ENCODE measurements around the gene CCPG1. TPM values are rescaled to one million over a fixed set of nuclear protein-coding genes. Genes with fewer than 3 reads are reported as not detected.
A peak's percentile ranks its signal among the peaks of the same experiment; 100 is the strongest.
"Not testable (repeated sequence)": the region's sequence is repeated elsewhere in the genome, so short reads cannot be mapped to it uniquely, and the experiment has no call there.

The CCPG1 gene
- polyA plus RNA-seq, 3 donors, result 21.1 to 196 (median 145) TPM

- WGBS (ENCODE audit: insufficient coverage), result 14% methylated on average over 1 of the region's 1 CpG
- peak overlapping the region in 1 of 3 experiments; percentile 48 for H3K4me3 ChIP-seq (replicated peaks in 1 of 3; ENCODE audit: low read depth in 2 of 3, low read length in 3 of 3)
- H3K9ac ChIP-seq (ENCODE audit: insufficient read depth, low read length, poor library complexity, severe bottlenecking), result no peak overlapping the region
- no peaks in the 10 kb centered on the region for H3K9me3 ChIP-seq (replicated peaks in 1 of 2; ENCODE audit: control insufficient read depth in 1 of 2, insufficient read depth in 1 of 2, low read length in 2 of 2)
- peaks cover 91% of the 10 kb centered on the region for H3K79me2 ChIP-seq (ENCODE audit: insufficient read depth, low read length)
- Mint-ChIP-seq H3K27ac (peak overlapping the region; percentile 74 to 93 (median 90)), H3K4me1 (peaks cover 82% of the 10 kb centered on the region), H3K27me3 (ENCODE audit: low read depth in 3 of 3) (peaks cover 0 to 1% (median 0%) of the 10 kb centered on the region in 3 donors), H3K4me3 (no peak overlapping the region), H3K9me3 (peaks cover 0 to 8% (median 0%) of the 10 kb centered on the region in 7 donors), H3K36me3 (peaks cover 20 to 23% of the 10 kb centered on the region in 2 donors)
- no peaks in the 10 kb centered on the region for H3K27me3 ChIP-seq (ENCODE audit: control insufficient read depth in 2 of 2, insufficient read depth in 2 of 2, low read length in 2 of 2)
- H3K27ac ChIP-seq (ENCODE audit: low read depth in 1 of 2, low read length in 2 of 2), result peak overlapping the region; percentile 82 to 84
- peaks cover 0 to 28% of the 10 kb centered on the region in 2 donors for H3K36me3 ChIP-seq (replicated peaks in 1 of 2; ENCODE audit: control insufficient read depth in 1 of 2, insufficient read depth in 2 of 2, low read length in 2 of 2)
- H2AFZ ChIP-seq (ENCODE audit: insufficient read depth, low read depth, low read length, poor library complexity, severe bottlenecking), result peak overlapping the region; percentile 48
- no peak for TF ChIP-seq CTCF (IDR thresholded peaks at IDR 0.05)
- H3K4me1 ChIP-seq (ENCODE audit: control insufficient read depth in 1 of 2, insufficient read depth in 2 of 2, low read length in 2 of 2), result peaks cover 53 to 70% of the 10 kb centered on the region in 2 donors
- intact Hi-C loops (cut with micrococcal nuclease), result loop anchor here in 1 of 2 donors (10.0 kb wide), 2 partner anchors 77 to 177 kb away; no protein-coding TSS in a partner anchor
- peak in 1 of 3 donors; percentile 6 for DNase-seq
- peaks cover 5% of the 10 kb centered on the region for H4K20me1 ChIP-seq (ENCODE audit: insufficient read depth, low read length)
- peak overlapping the region; percentile 66 for H3K4me2 ChIP-seq (replicated peaks; ENCODE audit: extremely low read depth, low read length, poor library complexity, severe bottlenecking)
Measured at GRCh38 chr15:55401786-55402246, 6.3 kb downstream of the CCPG1 start.

- Mint-ChIP-seq H3K27ac (peak overlapping the region in 1 of 7 donors; percentile 55), H3K36me3 (peaks cover 23 to 33% of the 10 kb centered on the region in 2 donors), H3K4me1 (peaks cover 84% of the 10 kb centered on the region)
- not testable (repeated sequence) for H2AFZ ChIP-seq (ENCODE audit: insufficient read depth, low read depth, low read length, poor library complexity, severe bottlenecking); H3K9ac ChIP-seq (ENCODE audit: insufficient read depth, low read length, poor library complexity, severe bottlenecking); H3K27ac ChIP-seq (ENCODE audit: low read depth in 1 of 2, low read length in 2 of 2); H3K4me3 Mint-ChIP-seq; H3K4me2 ChIP-seq (replicated peaks; ENCODE audit: extremely low read depth, low read length, poor library complexity, severe bottlenecking); DNase-seq; H3K4me3 ChIP-seq (replicated peaks in 1 of 3; ENCODE audit: low read depth in 2 of 3, low read length in 3 of 3); H4K20me1 ChIP-seq (ENCODE audit: insufficient read depth, low read length); H3K9me3 Mint-ChIP-seq; H3K27me3 Mint-ChIP-seq (ENCODE audit: low read depth in 3 of 3); H3K27me3 ChIP-seq (ENCODE audit: control insufficient read depth in 2 of 2, insufficient read depth in 2 of 2, low read length in 2 of 2); H3K9me3 ChIP-seq (replicated peaks in 1 of 2; ENCODE audit: control insufficient read depth in 1 of 2, insufficient read depth in 1 of 2, low read length in 2 of 2)
- intact Hi-C loops (cut with micrococcal nuclease), result loop anchor here in 1 of 2 donors (10.0 kb wide), 2 partner anchors 75 to 175 kb away; no protein-coding TSS in a partner anchor
- Histone ChIP-seq H3K4me1 (ENCODE audit: control insufficient read depth in 1 of 2, insufficient read depth in 2 of 2, low read length in 2 of 2) (peaks cover 52 to 71% of the 10 kb centered on the region in 2 donors), H3K79me2 (ENCODE audit: insufficient read depth, low read length) (peaks cover 91% of the 10 kb centered on the region), H3K36me3 (replicated peaks in 1 of 2; ENCODE audit: control insufficient read depth in 1 of 2, insufficient read depth in 2 of 2, low read length in 2 of 2) (peaks cover 0 to 28% of the 10 kb centered on the region in 2 donors)
- 100% methylated on average over 4 of the region's 8 CpGs for WGBS (ENCODE audit: insufficient coverage)
Measured at GRCh38 chr15:55400050-55400449, 8.1 kb downstream of the CCPG1 start.
